ENCODE results near the gene PAXX.

The PAXX gene

GRCh38 chr9:137006116-137007003, 14.1 kb downstream of the PAXX start:
- DNase-seq = no peak

GRCh38 chr9:137007108-137007815, 15.0 kb downstream of the PAXX start:
- no peak for DNase-seq

- no peak for DNase-seq
Observed at GRCh38 chr9:137007816-137008270, 15.6 kb downstream of the PAXX start.

GRCh38 chr9:137008312-137008711, 16.1 kb downstream of the PAXX start:
- DNase-seq = no peak

- DNase-seq = no peak
Observed at GRCh38 chr9:137009217-137009616, 17.0 kb downstream of the PAXX start.

GRCh38 chr9:137009938-137010732, 17.9 kb downstream of the PAXX start:
- no peak for DNase-seq

GRCh38 chr9:137011156-137011555, 18.9 kb downstream of the PAXX start:
- no peak for DNase-seq

GRCh38 chr9:137011907-137012675, 19.9 kb downstream of the PAXX start:
- DNase-seq = no peak

GRCh38 chr9:137012694-137013570, 20.7 kb downstream of the PAXX start:
- no peak for DNase-seq

- DNase-seq = no peak
Observed at GRCh38 chr9:137013571-137013940, 21.3 kb downstream of the PAXX start.

GRCh38 chr9:137014166-137014565, 21.9 kb downstream of the PAXX start:
- DNase-seq = no peak

- no peak for DNase-seq
Observed at GRCh38 chr9:137014776-137015539, 22.7 kb downstream of the PAXX start.

- DNase-seq = no peak
Observed at GRCh38 chr9:137015540-137015930, 23.3 kb downstream of the PAXX start.

- no peak for DNase-seq
Observed at GRCh38 chr9:137015976-137016375, 23.8 kb downstream of the PAXX start.

- no peak for DNase-seq
Observed at GRCh38 chr9:137016436-137016835, 24.2 kb downstream of the PAXX start.

GRCh38 chr9:137017071-137017470, 24.8 kb downstream of the PAXX start:
- no peak for DNase-seq

- DNase-seq = no peak
Observed at GRCh38 chr9:137017791-137018497, 25.7 kb downstream of the PAXX start.

- no peak for DNase-seq
Observed at GRCh38 chr9:137018761-137019559, 26.7 kb downstream of the PAXX start.

Measured in activated CD4-positive, CD25-positive, alpha-beta regulatory T cell (primary cell).